Sigmoid colon (tissue), 7 donors: ENCODE results near the gene HOXD8. TPM values are rescaled to one million over a fixed set of nuclear protein-coding genes. Genes with fewer than 3 reads are reported as not detected.
A peak's percentile ranks its signal among the peaks of the same experiment; 100 is the strongest.

Experiments used
- DNase-seq: peaks from one replicate; pipeline ENCODE4 v3.0.0-alpha.2; 2019
- H3K27ac ChIP-seq, 4 donors: fragments of 200-600 bp; sonication (generic); one replicate each; pipeline ENCODE4 v1.5.1; 2016 to 2019; ENCODE audit warnings: mild to moderate bottlenecking in 1 of 4
- H3K27me3 ChIP-seq, 3 donors: fragments of 200-600 bp; sonication (generic); one replicate each; pipeline ENCODE4 v1.5.1; 2019; ENCODE audit warnings: mild to moderate bottlenecking in 1 of 3
- H3K36me3 ChIP-seq, 4 donors: fragments of 200-600 bp; sonication (generic); one replicate each; pipeline ENCODE4 v1.5.1; 2016 to 2019
- H3K4me1 ChIP-seq, 4 donors: fragments of 200-600 bp; sonication (generic); one replicate each; pipeline ENCODE4 v1.5.1; 2017 to 2019
- H3K4me3 ChIP-seq, 4 donors: fragments of 200-600 bp; sonication (generic); one replicate each; pipeline ENCODE4 v1.5.1; 2017 to 2019; ENCODE audit warnings: mild to moderate bottlenecking in 2 of 4, moderate library complexity in 1 of 4
- H3K9me3 ChIP-seq, 4 donors: fragments of 200-600 bp in 3 of 4; sonication (generic) in 3 of 4; one replicate each; pipeline versions ENCODE4 v1.5.1 to v1.6.1; 2013 to 2019
- CTCF ChIP-seq, 4 experiments: fragments of 450-650 bp in 3 of 4; fragments of 200-600 bp in 1 of 4; IDR thresholded peaks; one replicate each; pipeline ENCODE4 v1.5.1; 2016 to 2019; ENCODE audit warnings: antibody characterized with exemption in 4 of 4, mild to moderate bottlenecking in 3 of 4, moderate library complexity in 2 of 4
- EP300 ChIP-seq, 4 donors: sonication (generic); formaldehyde crosslinking; IDR thresholded peaks; one replicate each; pipeline ENCODE4 v1.6.1; 2017; ENCODE audit warnings: antibody characterized with exemption in 4 of 4
- POLR2A ChIP-seq, 2 donors: fragments of 450-650 bp; IDR thresholded peaks; one replicate each; pipeline ENCODE4 v1.6.1; 2016; ENCODE audit warnings: antibody characterized with exemption in 2 of 2, mild to moderate bottlenecking in 2 of 2, moderate library complexity in 2 of 2
- POLR2AphosphoS5 ChIP-seq, 4 donors: sonication (generic); formaldehyde crosslinking; IDR thresholded peaks; one replicate each; pipeline ENCODE4 v1.6.1; 2017; ENCODE audit warnings: antibody characterized with exemption in 4 of 4
- WGBS, 2 donors: extraction: QIAGEN DNeasy Blood & Tissue Kit; methylation state at CpG; one replicate each; pipeline ENCODE4 v1.1.7; 2013; 5-methylcytosine and 5-hydroxymethylcytosine counted together
- intact Hi-C: fragments of 100-400 bp; cut with DNase I; formaldehyde crosslinking; loops from one replicate; pipeline ENCODE4 v1.15.1; 2023
- polyA plus RNA-seq, 3 donors: library from polyadenylated mRNA; stranded (reverse); fragments of 200-250 nt; gene quantifications; one replicate each; pipeline ENCODE4 v1.2.3, GENCODE V29; 2013
- total RNA-seq, 4 donors: library from RNA; depleted of rRNA; stranded (reverse); fragments of >200 nt; gene quantifications; one replicate each; pipeline ENCODE4 v1.1.0, GENCODE V29; 2016
- donor health status: healthy with polysubstance abuse.
- donor health status: Bipolar disorder and iron deficiency.
- donor health status: healthy.

Gene HOXD8
- total and polyA plus RNA-seq, 7 donors: 2.5 to 19.7 (median 10.8) TPM

GRCh38 chr2:176174824-176175708 is 45.6 kb downstream of the HOXD8 start:
- Histone ChIP-seq H3K27ac (peak overlapping the region in 1 of 4 donors; percentile 19), H3K9me3 (no peaks in the 10 kb centered on the region), H3K4me1 (peaks cover 0 to 29% (median 25%) of the 10 kb centered on the region in 4 donors), H3K36me3 (no peaks in the 10 kb centered on the region), H3K4me3 (no peak overlapping the region), H3K27me3 (peaks cover 64 to 100% (median 91%) of the 10 kb centered on the region in 3 donors)
- TF ChIP-seq POLR2A (IDR thresholded peaks at IDR 0.05): no peak
- peak in 1 of 4 experiments; percentile 8 for TF ChIP-seq CTCF (IDR thresholded peaks at IDR 0.05)
- TF ChIP-seq POLR2AphosphoS5 (IDR thresholded peaks at IDR 0.05): no peak
- TF ChIP-seq EP300 (IDR thresholded peaks at IDR 0.05): no peak
- WGBS, 2 donors: 26 to 27% methylated on average over 47 of the region's 47 CpGs
- DNase-seq: no peak
- intact Hi-C loops: no loop called here

- no peaks in the 10 kb centered on the region for H3K36me3 ChIP-seq
- no peak overlapping the region for H3K27ac ChIP-seq
- peaks cover 0 to 29% (median 25%) of the 10 kb centered on the region in 4 donors for H3K4me1 ChIP-seq
- intact Hi-C loops: no loop called here
- no peak overlapping the region for H3K4me3 ChIP-seq
- H3K9me3 ChIP-seq: no peaks in the 10 kb centered on the region
- TF ChIP-seq POLR2A (IDR thresholded peaks at IDR 0.05) (no peak), POLR2AphosphoS5 (IDR thresholded peaks at IDR 0.05) (no peak), CTCF (IDR thresholded peaks at IDR 0.05) (no peak), EP300 (IDR thresholded peaks at IDR 0.05) (no peak)
- WGBS, 2 donors: 73 to 77% methylated on average over 7 of the region's 7 CpGs
- H3K27me3 ChIP-seq: peaks cover 64 to 100% (median 88%) of the 10 kb centered on the region in 3 donors
- DNase-seq: no peak
Observed at GRCh38 chr2:176175709-176176607, 46.5 kb downstream of the HOXD8 start.

GRCh38 chr2:176177580-176178037 is 48.1 kb downstream of the HOXD8 start:
- peak overlapping the region in 1 of 4 donors; percentile 12 for H3K27ac ChIP-seq
- peaks cover 0 to 19% (median 13%) of the 10 kb centered on the region in 4 donors for H3K4me1 ChIP-seq
- intact Hi-C loops: no loop called here
- H3K36me3 ChIP-seq: no peaks in the 10 kb centered on the region
- H3K4me3 ChIP-seq: peak overlapping the region in 3 of 4 donors; percentile 22 to 34 (median 33)
- no peak for DNase-seq
- 27 to 37% methylated on average over 12 of the region's 12 CpGs for WGBS, 2 donors
- H3K9me3 ChIP-seq: no peaks in the 10 kb centered on the region
- no peak for TF ChIP-seq POLR2AphosphoS5 (IDR thresholded peaks at IDR 0.05)
- H3K27me3 ChIP-seq: peaks cover 52 to 92% (median 72%) of the 10 kb centered on the region in 3 donors

- TF ChIP-seq POLR2AphosphoS5 (IDR thresholded peaks at IDR 0.05) (no peak), CTCF (IDR thresholded peaks at IDR 0.05) (no peak), POLR2A (IDR thresholded peaks at IDR 0.05) (no peak), EP300 (IDR thresholded peaks at IDR 0.05) (no peak)
- H3K9me3 ChIP-seq: no peaks in the 10 kb centered on the region
- intact Hi-C loops: no loop called here
- H3K4me1 ChIP-seq: peaks cover 0 to 19% (median 13%) of the 10 kb centered on the region in 4 donors
- H3K27me3 ChIP-seq: peaks cover 46 to 86% (median 66%) of the 10 kb centered on the region in 3 donors
- WGBS, 2 donors: 13 to 28% methylated on average over 68 of the region's 68 CpGs
- no peaks in the 10 kb centered on the region for H3K36me3 ChIP-seq
- DNase-seq: no peak
- peak overlapping the region in 3 of 4 donors; percentile 22 to 34 (median 33) for H3K4me3 ChIP-seq
- peak overlapping the region in 2 of 4 donors; percentile 12 to 25 for H3K27ac ChIP-seq
Observed at GRCh38 chr2:176178038-176178756, 48.7 kb downstream of the HOXD8 start.
